Tibial nerve (tissue), 4 donors: ENCODE measurements around the gene BCAS3.

Source experiments
- CTCF ChIP-seq, 5 experiments: fragments of 200-600 bp in 3 of 5; fragments of 450-650 bp in 2 of 5; sonication (generic) in 3 of 5; IDR thresholded peaks; one replicate each; pipeline ENCODE4 v1.5.1; 2016 to 2019; ENCODE audit warnings: antibody characterized with exemption in 5 of 5, mild to moderate bottlenecking in 3 of 5, moderate library complexity in 2 of 5
- EP300 ChIP-seq, 2 donors: sonication (generic); formaldehyde crosslinking; IDR thresholded peaks; one replicate each; pipeline ENCODE4 v1.6.1; 2017; ENCODE audit warnings: antibody characterized with exemption in 2 of 2, mild to moderate bottlenecking in 1 of 2
- POLR2A ChIP-seq, 2 donors: fragments of 450-650 bp; IDR thresholded peaks; one replicate each; pipeline ENCODE4 v1.6.1; 2017; ENCODE audit warnings: antibody characterized with exemption in 2 of 2, mild to moderate bottlenecking in 2 of 2, moderate library complexity in 2 of 2

DNA sequence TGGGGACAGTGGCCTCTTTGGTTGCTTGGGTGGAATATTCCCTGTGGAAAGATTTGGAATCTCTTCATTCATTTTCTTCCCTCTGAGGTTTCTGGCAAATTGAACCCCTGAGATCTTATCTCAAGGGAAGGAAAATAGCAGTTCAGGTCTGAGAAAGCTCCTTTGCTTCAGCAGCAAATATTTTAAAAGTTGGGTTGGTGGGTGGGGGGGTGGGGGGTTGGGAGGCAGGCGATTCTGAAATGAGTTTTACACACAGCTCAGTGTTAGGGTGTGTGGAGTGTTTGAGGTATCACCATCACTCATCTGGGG lies 728.8 kb downstream of the BCAS3 start:
- TF ChIP-seq EP300 (IDR thresholded peaks at IDR 0.05) (no peak), CTCF (IDR thresholded peaks at IDR 0.05) (no peak), POLR2A (IDR thresholded peaks at IDR 0.05) (no peak)
